HCT116 (cell line): ENCODE results near the gene CXorf49B.
"Not testable (repeated sequence)": the region's sequence is repeated elsewhere in the genome, so short reads cannot be mapped to it uniquely, and the experiment has no call there.

Experiments
- ATF3 ChIP-seq: IDR thresholded peaks from 2 replicates; pipeline ENCODE4 v1.6.1; 2012
- CBX3 ChIP-seq: IDR thresholded peaks from 2 replicates; pipeline ENCODE4 v1.6.1; 2012; ENCODE audit warnings: low read depth
- CTCF ChIP-seq, 3 experiments: fragments of 200-600 bp in 1 of 3; sonication (generic) in 1 of 3; IDR thresholded peaks in 2 of 3; conservative IDR thresholded peaks in 1 of 3; 2 replicates each; pipeline ENCODE4 v1.5.1; 2012 to 2017; ENCODE audit warnings: low read depth in 2 of 3, low read length in 2 of 3, antibody characterized with exemption in 1 of 3, borderline replicate concordance in 1 of 3, control low read depth in 1 of 3, mild to moderate bottlenecking in 1 of 3, mixed read lengths in 1 of 3, mixed run types in 1 of 3, moderate library complexity in 1 of 3; ENCODE audit not compliant: insufficient read depth in 1 of 3
- EZH2 ChIP-seq: fragments of 200-600 bp; sonication (generic); IDR thresholded peaks from 2 replicates; pipeline ENCODE4 v1.6.1; 2017; ENCODE audit warnings: antibody characterized with exemption, mixed run types
- FOSL1 ChIP-seq: IDR thresholded peaks from 2 replicates; pipeline ENCODE4 v1.6.1; 2012; ENCODE audit warnings: low read depth
- JUND ChIP-seq: IDR thresholded peaks from 2 replicates; pipeline ENCODE4 v1.6.1; 2012
- POLR2A ChIP-seq: IDR thresholded peaks from 2 replicates; pipeline ENCODE4 v1.7.0; 2011; ENCODE audit warnings: borderline replicate concordance; ENCODE audit not compliant: insufficient read depth, insufficient read length; ENCODE audit errors: extremely low read depth
- POLR2AphosphoS5 ChIP-seq: IDR thresholded peaks from 2 replicates; pipeline ENCODE4 v1.6.1; 2011; ENCODE audit warnings: mild to moderate bottlenecking, low read depth, low read length, moderate library complexity
- RAD21 ChIP-seq: IDR thresholded peaks from 2 replicates; pipeline ENCODE4 v1.6.1; 2012; ENCODE audit warnings: low read depth, mild to moderate bottlenecking
- SIN3A ChIP-seq: IDR thresholded peaks from 2 replicates; pipeline ENCODE4 v1.6.1; 2012; ENCODE audit warnings: low read depth
- ZFX ChIP-seq: fragments of 450-650 bp; IDR thresholded peaks from 2 replicates; pipeline ENCODE4 v1.6.1; 2017
- ZNF274 ChIP-seq: fragments of 200-500 bp; sonication (Bioruptor generic); IDR thresholded peaks from 2 replicates; pipeline ENCODE4 v1.6.1; 2014; ENCODE audit warnings: mild to moderate bottlenecking, low read depth, low read length, inconsistent platforms

- not testable (repeated sequence) for TF ChIP-seq JUND; CTCF (IDR thresholded peaks at IDR 0.05 in 2 of 3, conservative IDR thresholded peaks at IDR 0.05 in 1 of 3; ENCODE audit: borderline replicate concordance in 1 of 3, insufficient read depth in 1 of 3, low read depth in 2 of 3, low read length in 2 of 3); SIN3A; ZFX; FOSL1; ZNF274; POLR2AphosphoS5; ATF3; EZH2; RAD21; POLR2A; CBX3
These were observed 21.3 kb downstream of the CXorf49B start for GRCh38 chrX:71784348-71784983.
